ENCODE data around the gene IGF2BP1.
A peak's percentile ranks its signal among the peaks of the same experiment; 100 is the strongest.

The IGF2BP1 gene

GRCh38 chr17:49020609-49021008, 23.4 kb downstream of the IGF2BP1 start:
- no peak for DNase-seq (ENCODE audit: low spot score)
- Histone ChIP-seq H3K9me3 (replicated peaks in 1 of 2; ENCODE audit: control insufficient read depth in 2 of 2, insufficient read depth in 1 of 2, low read depth in 1 of 2, low read length in 2 of 2) (no peaks in the 10 kb centered on the region), H3K14ac (ENCODE audit: low read length) (no peak overlapping the region), H3K4me3 (ENCODE audit: low read length in 2 of 2) (no peak overlapping the region), H3K23ac (ENCODE audit: low read depth, low read length, poor library complexity) (no peak overlapping the region), H4K8ac (ENCODE audit: low read depth, low read length) (no peak overlapping the region), H2BK15ac (ENCODE audit: low read length) (no peak overlapping the region), H2AK5ac (ENCODE audit: low read depth, low read length) (no peak overlapping the region), H3K36me3 (replicated peaks in 1 of 2; ENCODE audit: control insufficient read depth in 2 of 2, insufficient read depth in 2 of 2, low read length in 2 of 2) (peaks cover 14 to 83% of the 10 kb centered on the region in 2 donors), H2AFZ (ENCODE audit: low read length) (no peak overlapping the region), H3K18ac (ENCODE audit: low read length) (no peak overlapping the region), H3K4ac (ENCODE audit: low read length) (no peak overlapping the region), H3K79me1 (ENCODE audit: low read depth, low read length) (peaks cover 8% of the 10 kb centered on the region), H3K4me2 (ENCODE audit: insufficient read depth, low read length, poor library complexity, severe bottlenecking) (no peak overlapping the region), H2BK5ac (ENCODE audit: low read length) (no peak overlapping the region), H3K27ac (replicated peaks; ENCODE audit: low read length) (peak overlapping the region; percentile 93), H4K91ac (ENCODE audit: low read depth, low read length, poor library complexity) (no peak overlapping the region), H3K9ac (ENCODE audit: low read depth, low read length, poor library complexity) (no peak overlapping the region), H2BK12ac (ENCODE audit: low read length) (no peak overlapping the region), H2BK120ac (ENCODE audit: low read depth, low read length) (no peak overlapping the region), H3K27me3 (ENCODE audit: control insufficient read depth in 3 of 3, insufficient read depth in 3 of 3, low read depth in 1 of 3, low read length in 3 of 3) (no peaks in the 10 kb centered on the region), H3K4me1 (ENCODE audit: control insufficient read depth in 2 of 2, insufficient read depth in 1 of 2, low read depth in 1 of 2, low read length in 2 of 2) (peaks cover 26 to 45% of the 10 kb centered on the region in 2 donors)
- WGBS, 2 donors (ENCODE audit: extremely low coverage in 2 of 2, insufficient read length in 2 of 2, insufficient replicate concordance in 1 of 2) = no CpG with 5 or more reads among the region's 8 CpGs

- Histone ChIP-seq H3K4me1 (ENCODE audit: control insufficient read depth in 2 of 2, insufficient read depth in 1 of 2, low read depth in 1 of 2, low read length in 2 of 2) (peaks cover 26 to 39% of the 10 kb centered on the region in 2 donors), H3K9me3 (replicated peaks in 1 of 2; ENCODE audit: control insufficient read depth in 2 of 2, insufficient read depth in 1 of 2, low read depth in 1 of 2, low read length in 2 of 2) (no peaks in the 10 kb centered on the region), H3K27ac (replicated peaks; ENCODE audit: low read length) (peak overlapping the region; percentile 93), H3K4me2 (ENCODE audit: insufficient read depth, low read length, poor library complexity, severe bottlenecking) (no peak overlapping the region), H3K23ac (ENCODE audit: low read depth, low read length, poor library complexity) (no peak overlapping the region), H2AK5ac (ENCODE audit: low read depth, low read length) (no peak overlapping the region), H2BK120ac (ENCODE audit: low read depth, low read length) (no peak overlapping the region), H3K9ac (ENCODE audit: low read depth, low read length, poor library complexity) (no peak overlapping the region), H3K4ac (ENCODE audit: low read length) (no peak overlapping the region), H4K8ac (ENCODE audit: low read depth, low read length) (no peak overlapping the region), H2BK5ac (ENCODE audit: low read length) (no peak overlapping the region), H2AFZ (ENCODE audit: low read length) (no peak overlapping the region), H3K18ac (ENCODE audit: low read length) (peak overlapping the region; percentile 39), H2BK15ac (ENCODE audit: low read length) (no peak overlapping the region), H3K36me3 (replicated peaks in 1 of 2; ENCODE audit: control insufficient read depth in 2 of 2, insufficient read depth in 2 of 2, low read length in 2 of 2) (peaks cover 10 to 83% of the 10 kb centered on the region in 2 donors), H3K79me1 (ENCODE audit: low read depth, low read length) (peaks cover 3% of the 10 kb centered on the region), H4K91ac (ENCODE audit: low read depth, low read length, poor library complexity) (no peak overlapping the region), H3K27me3 (ENCODE audit: control insufficient read depth in 3 of 3, insufficient read depth in 3 of 3, low read depth in 1 of 3, low read length in 3 of 3) (no peaks in the 10 kb centered on the region), H2BK12ac (ENCODE audit: low read length) (no peak overlapping the region), H3K4me3 (ENCODE audit: low read length in 2 of 2) (no peak overlapping the region), H3K14ac (ENCODE audit: low read length) (no peak overlapping the region)
- DNase-seq (ENCODE audit: low spot score) = no peak
- no CpG with 5 or more reads among the region's 5 CpGs for WGBS, 2 donors (ENCODE audit: extremely low coverage in 2 of 2, insufficient read length in 2 of 2, insufficient replicate concordance in 1 of 2)
Observed at GRCh38 chr17:49021095-49021767, 24.0 kb downstream of the IGF2BP1 start.

GRCh38 chr17:49021768-49022103, 24.6 kb downstream of the IGF2BP1 start:
- Histone ChIP-seq H2BK5ac (ENCODE audit: low read length) (no peak overlapping the region), H3K79me1 (ENCODE audit: low read depth, low read length) (no peaks in the 10 kb centered on the region), H3K36me3 (replicated peaks in 1 of 2; ENCODE audit: control insufficient read depth in 2 of 2, insufficient read depth in 2 of 2, low read length in 2 of 2) (peaks cover 10 to 85% of the 10 kb centered on the region in 2 donors), H3K18ac (ENCODE audit: low read length) (peak overlapping the region; percentile 23), H3K4ac (ENCODE audit: low read length) (no peak overlapping the region), H3K4me3 (ENCODE audit: low read length in 2 of 2) (no peak overlapping the region), H3K27ac (replicated peaks; ENCODE audit: low read length) (peak overlapping the region; percentile 93), H2BK12ac (ENCODE audit: low read length) (no peak overlapping the region), H2AFZ (ENCODE audit: low read length) (no peak overlapping the region), H4K91ac (ENCODE audit: low read depth, low read length, poor library complexity) (no peak overlapping the region), H3K4me2 (ENCODE audit: insufficient read depth, low read length, poor library complexity, severe bottlenecking) (peak overlapping the region; percentile 45), H3K27me3 (ENCODE audit: control insufficient read depth in 3 of 3, insufficient read depth in 3 of 3, low read depth in 1 of 3, low read length in 3 of 3) (no peaks in the 10 kb centered on the region), H3K23ac (ENCODE audit: low read depth, low read length, poor library complexity) (no peak overlapping the region), H2BK15ac (ENCODE audit: low read length) (no peak overlapping the region), H4K8ac (ENCODE audit: low read depth, low read length) (no peak overlapping the region), H3K9me3 (replicated peaks in 1 of 2; ENCODE audit: control insufficient read depth in 2 of 2, insufficient read depth in 1 of 2, low read depth in 1 of 2, low read length in 2 of 2) (no peaks in the 10 kb centered on the region), H2AK5ac (ENCODE audit: low read depth, low read length) (no peak overlapping the region), H3K9ac (ENCODE audit: low read depth, low read length, poor library complexity) (no peak overlapping the region), H2BK120ac (ENCODE audit: low read depth, low read length) (no peak overlapping the region), H3K4me1 (ENCODE audit: control insufficient read depth in 2 of 2, insufficient read depth in 1 of 2, low read depth in 1 of 2, low read length in 2 of 2) (peaks cover 26 to 36% of the 10 kb centered on the region in 2 donors), H3K14ac (ENCODE audit: low read length) (no peak overlapping the region)
- no CpG with 5 or more reads among the region's 2 CpGs for WGBS, 2 donors (ENCODE audit: extremely low coverage in 2 of 2, insufficient read length in 2 of 2, insufficient replicate concordance in 1 of 2)
- DNase-seq (ENCODE audit: low spot score) = no peak

- H2BK5ac ChIP-seq (ENCODE audit: low read length) = no peak overlapping the region
- no peak overlapping the region for H2AFZ ChIP-seq (ENCODE audit: low read length)
- no peak overlapping the region for H3K4ac ChIP-seq (ENCODE audit: low read length)
- peak overlapping the region; percentile 45 for H3K4me2 ChIP-seq (ENCODE audit: insufficient read depth, low read length, poor library complexity, severe bottlenecking)
- no peak overlapping the region for H3K9ac ChIP-seq (ENCODE audit: low read depth, low read length, poor library complexity)
- no peak overlapping the region for H3K4me3 ChIP-seq (ENCODE audit: low read length in 2 of 2)
- H3K27ac ChIP-seq (replicated peaks; ENCODE audit: low read length) = peak overlapping the region; percentile 93
- no peaks in the 10 kb centered on the region for H3K79me1 ChIP-seq (ENCODE audit: low read depth, low read length)
- H3K9me3 ChIP-seq (replicated peaks in 1 of 2; ENCODE audit: control insufficient read depth in 2 of 2, insufficient read depth in 1 of 2, low read depth in 1 of 2, low read length in 2 of 2) = no peaks in the 10 kb centered on the region
- DNase-seq (ENCODE audit: low spot score) = peak; percentile 83
- peaks cover 15 to 85% of the 10 kb centered on the region in 2 donors for H3K36me3 ChIP-seq (replicated peaks in 1 of 2; ENCODE audit: control insufficient read depth in 2 of 2, insufficient read depth in 2 of 2, low read length in 2 of 2)
- no peak overlapping the region for H3K23ac ChIP-seq (ENCODE audit: low read depth, low read length, poor library complexity)
- H3K4me1 ChIP-seq (ENCODE audit: control insufficient read depth in 2 of 2, insufficient read depth in 1 of 2, low read depth in 1 of 2, low read length in 2 of 2) = peaks cover 26 to 34% of the 10 kb centered on the region in 2 donors
- H2BK12ac ChIP-seq (ENCODE audit: low read length) = no peak overlapping the region
- H3K27me3 ChIP-seq (ENCODE audit: control insufficient read depth in 3 of 3, insufficient read depth in 3 of 3, low read depth in 1 of 3, low read length in 3 of 3) = no peaks in the 10 kb centered on the region
- no peak overlapping the region for H4K8ac ChIP-seq (ENCODE audit: low read depth, low read length)
- no peak overlapping the region for H2BK15ac ChIP-seq (ENCODE audit: low read length)
- H3K18ac ChIP-seq (ENCODE audit: low read length) = peak overlapping the region; percentile 36
- no CpG with 5 or more reads among the region's 6 CpGs for WGBS, 2 donors (ENCODE audit: extremely low coverage in 2 of 2, insufficient read length in 2 of 2, insufficient replicate concordance in 1 of 2)
- no peak overlapping the region for H2BK120ac ChIP-seq (ENCODE audit: low read depth, low read length)
- no peak overlapping the region for H4K91ac ChIP-seq (ENCODE audit: low read depth, low read length, poor library complexity)
- H3K14ac ChIP-seq (ENCODE audit: low read length) = no peak overlapping the region
- H2AK5ac ChIP-seq (ENCODE audit: low read depth, low read length) = no peak overlapping the region
Observed at GRCh38 chr17:49022391-49022941, 25.3 kb downstream of the IGF2BP1 start.
